EH (cell line): ENCODE data around the gene IBSP.
A peak's percentile ranks its signal among the peaks of the same experiment; 100 is the strongest.

Experiments
- DNase-seq: peaks from one replicate; pipeline ENCODE4 v3.0.0-alpha.2; 2015; ENCODE audit warnings: low read depth

The IBSP gene, protein sequence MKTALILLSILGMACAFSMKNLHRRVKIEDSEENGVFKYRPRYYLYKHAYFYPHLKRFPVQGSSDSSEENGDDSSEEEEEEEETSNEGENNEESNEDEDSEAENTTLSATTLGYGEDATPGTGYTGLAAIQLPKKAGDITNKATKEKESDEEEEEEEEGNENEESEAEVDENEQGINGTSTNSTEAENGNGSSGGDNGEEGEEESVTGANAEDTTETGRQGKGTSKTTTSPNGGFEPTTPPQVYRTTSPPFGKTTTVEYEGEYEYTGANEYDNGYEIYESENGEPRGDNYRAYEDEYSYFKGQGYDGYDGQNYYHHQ

DNA sequence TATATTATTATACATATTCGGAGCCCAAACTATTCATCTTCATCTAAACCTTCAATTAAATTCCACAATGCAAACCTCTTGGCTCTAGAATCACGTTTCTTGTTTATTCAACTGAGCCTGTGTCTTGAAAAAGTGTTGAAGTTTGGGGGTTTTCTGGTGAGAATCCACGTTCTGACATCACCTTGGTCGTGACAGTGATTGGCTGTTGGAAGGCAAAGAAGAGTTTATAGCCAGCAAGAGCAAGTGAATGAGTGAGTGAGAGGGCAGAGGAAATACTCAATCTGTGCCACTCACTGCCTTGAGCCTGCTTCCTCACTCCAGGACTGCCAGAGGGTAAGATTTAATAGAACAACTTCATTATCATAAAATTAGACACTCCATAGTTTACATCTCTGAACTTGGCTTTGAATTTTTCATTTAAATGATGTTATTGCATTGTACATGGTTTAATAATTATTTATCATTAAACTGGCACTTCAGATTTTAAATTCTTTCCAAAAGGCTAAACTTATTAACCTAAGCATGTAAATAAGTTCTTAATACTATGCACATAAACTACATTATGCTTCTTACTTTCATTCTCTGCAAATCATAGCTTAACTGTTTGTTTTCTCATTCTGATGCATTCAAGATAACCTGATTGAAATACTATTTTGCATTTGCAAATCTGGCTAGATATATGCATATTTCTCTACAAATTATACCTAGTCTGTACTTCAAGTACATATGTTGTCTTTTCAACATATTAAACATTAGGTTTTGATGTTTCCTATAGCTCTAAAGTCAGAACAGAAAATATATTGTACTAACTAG, at the start of gene IBSP:
IBSP (plus strand) TSS at position 254 of the 813 bp plus-strand sequence. CDS start 2,808 bp downstream, outside the sequence.
- DNase-seq, result no peak

GRCh38 chr4:87749883-87750282, 49.5 kb upstream of the IBSP start:
- DNase-seq, result no peak

DNA sequence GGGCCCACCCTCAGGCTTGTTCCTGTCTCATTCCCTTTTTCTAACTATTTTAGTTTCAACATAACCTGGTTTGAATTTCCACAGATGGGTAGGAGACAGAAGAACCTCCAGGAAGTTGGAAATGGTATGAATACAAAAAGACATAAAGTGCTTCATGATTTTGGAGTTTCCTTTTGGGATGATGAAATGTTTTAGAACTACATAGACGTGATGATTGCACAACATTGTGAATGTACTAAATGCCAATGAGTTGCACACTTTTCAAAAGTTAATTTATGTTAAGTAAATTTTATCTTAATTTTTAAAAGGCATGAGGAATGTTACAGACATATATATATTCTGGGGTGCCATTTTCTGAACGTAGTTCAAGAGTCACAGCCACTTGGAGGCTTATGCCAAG, 41.1 kb upstream of the IBSP start:
- no peak for DNase-seq

DNA sequence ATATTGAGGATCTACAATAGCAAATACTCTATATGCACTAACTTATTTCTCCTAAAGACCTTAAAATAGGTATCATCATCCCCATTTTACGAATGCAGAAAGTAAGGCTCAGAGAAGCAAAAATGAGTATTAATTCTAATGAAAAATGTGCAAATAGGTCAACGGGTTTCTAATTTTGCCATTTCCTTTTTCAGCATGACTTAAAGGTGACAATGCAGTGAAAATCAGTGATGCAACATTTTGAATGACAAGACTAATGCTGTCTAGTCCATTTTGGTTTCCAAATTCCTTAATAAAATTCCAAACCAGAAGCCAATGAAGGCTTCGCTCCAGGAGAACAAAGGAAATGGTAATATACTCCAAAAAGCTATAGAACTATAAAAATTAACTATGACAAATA, 37.0 kb upstream of the IBSP start:
- no peak for DNase-seq

- DNase-seq, result no peak
Observed at GRCh38 chr4:87781569-87781968, 17.8 kb upstream of the IBSP start.

GRCh38 chr4:87783781-87784180, 15.6 kb upstream of the IBSP start:
- DNase-seq, result peak; percentile 32

DNA sequence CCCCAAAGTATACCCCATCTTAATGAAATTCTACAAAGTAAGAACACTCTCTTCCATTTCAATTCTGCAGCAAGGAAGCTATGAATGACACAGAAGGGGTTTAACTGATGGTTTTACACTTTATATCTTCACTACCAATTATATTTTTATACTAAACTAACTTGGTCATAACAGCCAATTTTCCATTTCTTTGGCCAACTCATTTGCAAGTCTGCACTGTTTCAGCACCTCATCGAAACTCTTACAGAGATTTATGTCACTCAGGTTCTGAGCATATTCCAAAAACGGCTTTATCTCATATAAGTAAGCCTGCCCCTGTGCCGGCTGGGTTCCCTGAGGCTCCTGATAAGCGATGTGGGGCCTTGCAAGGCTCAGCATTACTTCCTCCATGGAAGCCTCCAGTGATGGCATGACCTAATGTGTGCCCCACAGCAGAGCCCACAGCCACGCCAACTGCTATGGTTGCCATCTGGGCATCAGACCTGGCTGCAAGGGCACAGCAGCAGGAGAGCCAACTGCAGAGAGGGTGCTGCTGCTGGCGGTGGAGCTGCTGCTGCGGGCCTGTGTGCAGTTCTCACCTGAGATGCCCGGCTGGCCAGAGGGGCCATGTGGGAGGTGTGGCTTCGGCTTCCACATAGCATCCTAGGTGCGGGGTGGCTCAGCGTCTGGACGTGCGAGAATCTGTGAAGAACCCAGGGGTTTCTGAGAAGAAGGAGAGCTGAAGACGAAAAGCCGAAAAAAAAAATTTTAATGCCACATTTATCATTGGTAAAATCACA, 13.4 kb upstream of the IBSP start:
- no peak for DNase-seq

GRCh38 chr4:87802858-87803257, 3.5 kb downstream of the IBSP start:
- DNase-seq, result no peak

DNA sequence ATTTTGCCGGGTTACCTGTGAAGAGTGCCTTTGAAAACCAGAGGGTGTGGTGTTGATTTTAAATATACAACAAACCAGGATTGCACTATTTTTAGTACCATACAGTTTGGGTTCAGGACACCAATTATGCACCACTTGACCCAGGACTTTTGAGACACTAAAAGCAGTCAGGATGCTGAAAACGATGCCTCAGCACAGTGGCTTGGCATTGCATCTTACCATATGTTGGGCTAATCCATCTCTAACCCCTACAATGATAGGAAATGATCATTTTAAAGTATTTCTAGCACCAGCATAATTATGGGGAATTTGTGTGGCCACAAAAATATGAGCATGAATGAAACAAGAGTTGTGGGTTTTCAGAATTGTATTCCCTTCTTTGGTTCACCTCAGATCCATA, 4.1 kb downstream of the IBSP start:
- no peak for DNase-seq

DNA sequence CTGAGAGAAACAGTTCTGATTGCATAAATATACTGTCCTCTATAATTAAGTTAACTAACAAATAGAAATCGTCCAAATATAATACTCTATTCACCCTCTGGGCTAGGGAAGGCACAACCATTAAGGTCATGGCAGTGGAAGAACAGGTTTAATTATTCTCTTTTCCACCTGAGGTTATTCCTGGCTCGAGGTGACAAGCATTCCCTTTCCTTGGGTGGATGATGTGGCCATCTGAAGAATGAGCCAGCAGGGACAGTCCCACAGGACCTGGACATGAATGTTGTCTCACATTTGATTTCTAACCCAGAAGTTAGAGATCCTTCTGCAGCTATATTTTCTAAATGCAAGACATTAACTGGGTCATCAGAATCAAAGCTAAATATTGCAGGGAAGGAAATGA, 5.5 kb downstream of the IBSP start:
- DNase-seq, result no peak

DNA sequence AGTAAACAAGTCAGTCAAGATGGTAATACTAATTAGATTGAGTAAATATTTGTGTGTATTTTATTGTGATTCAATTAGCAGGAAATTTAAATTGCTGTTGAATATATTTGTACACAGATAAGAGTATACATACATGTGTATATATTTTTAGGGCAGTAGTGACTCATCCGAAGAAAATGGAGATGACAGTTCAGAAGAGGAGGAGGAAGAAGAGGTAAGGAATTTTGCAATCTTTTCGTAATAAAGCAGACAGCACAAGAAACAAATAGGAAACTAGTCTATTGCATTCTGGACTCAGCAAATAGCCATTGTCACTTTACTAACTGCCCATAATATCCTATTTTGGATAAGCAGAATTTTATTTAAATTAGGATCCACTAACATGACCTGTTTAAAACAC, 6.6 kb downstream of the IBSP start:
- DNase-seq, result peak; percentile 70

DNA sequence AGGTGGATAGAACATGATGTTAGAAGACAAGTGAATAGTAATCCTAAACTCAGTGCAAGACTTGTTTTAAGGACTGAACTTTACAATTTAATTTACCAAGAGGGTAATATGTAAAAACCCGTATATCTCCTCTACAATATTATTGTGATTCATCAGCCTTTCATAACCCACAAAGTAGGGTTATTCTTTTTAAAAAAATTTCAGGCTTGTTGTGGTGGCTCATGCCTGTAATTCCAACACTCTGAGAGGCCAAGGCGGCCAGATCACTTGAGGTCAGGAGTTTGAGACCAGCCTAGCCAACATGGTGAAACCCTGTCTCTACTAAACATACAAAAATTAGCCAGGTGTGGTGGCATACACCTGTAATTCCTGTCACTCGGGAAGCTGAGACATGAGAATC, 7.2 kb downstream of the IBSP start:
- DNase-seq, result peak; percentile 78

- DNase-seq, result peak; percentile 34
Observed at GRCh38 chr4:87807402-87807801, 8.0 kb downstream of the IBSP start.

DNA sequence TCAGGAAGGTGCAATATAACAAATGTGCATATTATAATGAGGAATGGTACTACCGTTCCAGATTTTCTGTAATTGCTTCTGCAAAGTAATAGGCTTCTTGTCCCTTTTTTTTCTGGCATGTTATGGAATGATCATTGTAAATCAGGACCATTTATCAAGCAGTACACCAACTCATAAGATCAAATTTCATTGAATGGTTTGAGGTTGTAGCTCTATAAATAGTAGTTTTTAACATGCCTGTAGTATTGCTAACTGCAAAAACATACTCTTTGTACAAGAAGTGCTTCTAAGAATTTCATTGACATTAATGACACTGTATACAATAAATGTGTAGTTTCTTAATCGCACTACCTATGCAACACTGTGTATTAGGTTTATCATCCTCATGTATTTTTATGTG, 12.6 kb downstream of the IBSP start:
- peak; percentile 59 for DNase-seq

GRCh38 chr4:87819281-87819919, 20.0 kb downstream of the IBSP start:
- peak; percentile 95 for DNase-seq

GRCh38 chr4:87823200-87823599, 23.8 kb downstream of the IBSP start:
- DNase-seq, result no peak

DNA sequence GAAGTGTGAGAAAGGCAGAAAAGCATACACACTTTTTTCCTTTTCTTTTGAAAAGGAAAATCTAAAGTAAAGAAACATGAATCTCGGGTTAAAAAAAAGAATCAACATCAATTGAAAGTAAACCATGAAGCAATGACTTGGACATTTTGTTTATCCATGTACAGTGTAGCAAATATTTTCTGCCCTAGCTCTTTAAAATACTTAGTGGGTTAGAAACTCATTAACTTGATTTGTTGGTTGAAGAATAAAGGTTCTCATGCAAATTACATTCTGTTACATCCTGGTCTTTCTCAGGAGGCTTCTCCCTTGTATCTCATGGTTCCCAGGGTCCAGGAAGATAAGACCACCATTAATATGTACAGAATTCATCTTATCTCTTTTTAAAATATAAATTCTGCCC, 24.4 kb downstream of the IBSP start:
- DNase-seq, result no peak

DNA sequence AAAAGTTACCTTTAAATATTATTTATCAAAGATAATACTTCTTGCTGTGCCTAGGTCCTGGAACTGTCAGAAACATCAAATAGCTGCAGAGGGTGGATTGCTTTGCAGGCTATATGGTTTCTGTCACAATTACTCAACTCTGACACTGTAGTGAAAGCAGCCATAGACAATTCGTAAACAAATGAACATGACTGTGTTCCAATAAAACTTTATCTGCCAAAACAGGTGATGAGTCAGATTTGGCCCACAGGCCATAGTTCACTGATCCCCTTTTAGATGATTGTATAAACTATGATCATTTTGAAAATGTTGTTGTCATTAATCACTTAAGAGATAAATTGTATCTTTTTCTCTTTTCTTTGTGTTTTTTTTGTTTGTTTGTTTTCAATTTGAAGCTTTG, 25.0 kb downstream of the IBSP start:
- peak; percentile 26 for DNase-seq

DNA sequence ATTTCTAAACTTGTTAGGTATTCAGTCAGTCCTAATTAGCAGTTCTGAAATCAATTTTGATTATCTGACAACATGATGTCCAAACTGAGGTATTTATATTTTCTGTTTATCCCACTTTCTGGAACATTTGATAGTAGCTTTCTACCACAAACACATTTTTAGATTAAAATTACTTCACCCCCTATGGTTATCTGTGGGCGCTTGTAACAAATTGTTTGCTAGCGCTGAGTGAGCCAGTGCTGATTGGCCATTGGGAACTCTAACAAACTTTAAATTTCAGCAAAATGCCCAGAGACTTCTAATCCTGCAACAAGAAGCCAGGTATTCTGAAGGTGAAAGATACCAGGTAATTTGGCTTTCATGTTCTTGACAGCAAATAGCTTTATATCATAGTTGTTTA, 33.3 kb downstream of the IBSP start, which contains the start of gene MEPE:
MEPE (plus strand) TSS at position 301 of the 400 bp plus-strand sequence. CDS start 1,746 bp downstream, outside the sequence.
- no peak for DNase-seq

GRCh38 chr4:87834401-87834800, 35.0 kb downstream of the IBSP start:
- DNase-seq, result no peak

DNA sequence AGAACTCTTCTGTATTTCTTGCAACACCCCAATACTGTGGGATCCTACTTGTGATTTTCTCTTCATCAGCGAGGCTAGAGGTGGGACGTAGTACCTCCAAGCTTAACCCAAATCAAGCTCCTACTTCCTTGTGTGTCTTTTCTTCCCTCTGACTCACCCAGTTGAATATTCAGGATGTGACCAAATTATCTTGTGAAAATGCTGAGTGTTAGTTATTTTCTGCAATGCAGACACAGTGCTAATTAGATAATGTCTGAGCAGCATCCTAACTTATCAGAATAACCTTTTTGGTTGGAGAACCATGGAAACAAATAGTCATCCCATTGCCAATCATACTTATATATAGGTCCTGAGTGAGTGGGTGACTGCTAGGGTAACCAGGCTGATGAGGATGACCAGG, 35.8 kb downstream of the IBSP start:
- DNase-seq, result peak; percentile 33

GRCh38 chr4:87835743-87836142, 36.4 kb downstream of the IBSP start:
- peak; percentile 18 for DNase-seq
